GM12878 (cell line): ENCODE measurements around the gene PRR4.

Experiments
- ETV6 ChIP-seq, 2 experiments: fragments of 450-650 bp in 1 of 2; IDR thresholded peaks in 1 of 2; conservative IDR thresholded peaks in 1 of 2; 2 replicates each; pipeline ENCODE4 v1.6.1; 2014; ENCODE audit warnings: antibody characterized with exemption in 1 of 2, borderline replicate concordance in 1 of 2, low read depth in 1 of 2, mild to moderate bottlenecking in 1 of 2, moderate library complexity in 1 of 2
- FOXM1 ChIP-seq: IDR thresholded peaks from 2 replicates; pipeline ENCODE4 v1.6.1; 2012; ENCODE audit warnings: low read depth, mild to moderate bottlenecking, inconsistent platforms, low read length, moderate library complexity
- MAX ChIP-seq: IDR thresholded peaks from 2 replicates; pipeline ENCODE4 v1.6.1; 2012; ENCODE audit warnings: low read depth, low read length, improper control_type of control experiment
- MYC ChIP-seq: IDR thresholded peaks from 2 replicates; pipeline ENCODE4 v1.6.1; 2011; ENCODE audit warnings: mild to moderate bottlenecking, low read length, moderate library complexity, inconsistent platforms; ENCODE audit not compliant: insufficient read depth, insufficient replicate concordance, insufficient read length, severe bottlenecking
- POLR2AphosphoS5 ChIP-seq: IDR thresholded peaks from 2 replicates; pipeline ENCODE4 v1.6.1; 2011; ENCODE audit warnings: mild to moderate bottlenecking, low read length, inconsistent platforms
- TCF3 ChIP-seq: IDR thresholded peaks from 2 replicates; pipeline ENCODE4 v1.6.1; 2012; ENCODE audit warnings: low read depth, mild to moderate bottlenecking, low read length, borderline replicate concordance; ENCODE audit not compliant: insufficient read depth
- YY1 ChIP-seq: IDR thresholded peaks from 2 replicates; pipeline ENCODE4 v1.6.1; 2011; ENCODE audit warnings: low read depth, mild to moderate bottlenecking, low read length

- TF ChIP-seq POLR2AphosphoS5 (no peak), YY1 (no peak), ETV6 (conservative IDR thresholded peaks at IDR 0.05 in 1 of 2, IDR thresholded peaks at IDR 0.05 in 1 of 2; ENCODE audit: borderline replicate concordance in 1 of 2, low read depth in 1 of 2) (no peak), MYC (no peak), TCF3 (no peak), MAX (no peak), FOXM1 (no peak)
Measured at GRCh38 chr12:10884086-10884725, 34.9 kb upstream of the PRR4 start, which contains the start of gene PRH1.
